OCI-LY7 (cell line): ENCODE data around the gene SLC25A3.

Experiments
- CTCF ChIP-seq: fragments of 200-600 bp; sonication (generic); conservative IDR thresholded peaks from 2 replicates; pipeline ENCODE4 v1.5.1; 2014; ENCODE audit warnings: mild to moderate bottlenecking, antibody characterized with exemption, low read length, moderate library complexity, mixed read lengths
- EZH2phosphoT487 ChIP-seq: fragments of 200-600 bp; sonication (generic); IDR thresholded peaks from 2 replicates; pipeline ENCODE4 v1.6.1; 2018; ENCODE audit warnings: low read depth, borderline replicate concordance, mild to moderate bottlenecking, mixed run types, antibody characterized with exemption, low read length, moderate library complexity, mixed read lengths

DNA sequence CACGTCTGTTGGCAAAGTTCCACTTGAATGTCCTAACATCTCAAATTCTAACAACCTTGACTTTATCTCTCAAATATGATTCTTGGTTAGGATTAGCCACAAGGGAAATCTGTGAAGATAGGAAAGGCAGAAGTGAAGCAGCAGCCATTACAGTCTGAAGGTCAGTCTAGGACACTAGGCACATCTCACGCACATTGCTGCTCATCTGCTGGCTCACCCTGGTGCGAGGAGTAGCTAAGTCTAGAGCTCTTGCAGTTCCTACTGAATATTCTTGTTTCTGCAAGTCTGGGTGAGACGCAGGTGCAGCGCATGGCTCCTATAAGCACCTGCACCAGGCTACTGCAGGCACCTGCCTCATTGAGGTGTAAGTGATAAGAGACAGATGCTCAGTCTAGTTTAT lies 6.4 kb upstream of the SLC25A3 start:
- no peak for TF ChIP-seq CTCF
- no peak for TF ChIP-seq EZH2phosphoT487
